ENCODE results near the gene GRB2.

GRCh38 chr17:75356260-75356937 is 49.1 kb downstream of the GRB2 start:
- TF ChIP-seq POLR2A (IDR thresholded peaks at IDR 0.05) (no peak), CTCF (IDR thresholded peaks at IDR 0.05) (no peak), POLR2AphosphoS5 (IDR thresholded peaks at IDR 0.05) (no peak)
